HEK293 (cell line): ENCODE data around the gene TLE4.

ENCODE experiments used
- CTCF ChIP-seq: fragments of 450-650 bp; formaldehyde crosslinking; IDR thresholded peaks from 2 replicates; pipeline ENCODE4 v1.5.1; 2016; ENCODE audit warnings: missing biosample characterization, missing genetic modification characterization
- EGR2 ChIP-seq: fragments of 450-650 bp; formaldehyde crosslinking; IDR thresholded peaks from 2 replicates; pipeline ENCODE4 v1.5.1; 2016; ENCODE audit warnings: low read depth, missing biosample characterization, missing genetic modification characterization
- FEZF1 ChIP-seq: fragments of 450-650 bp; formaldehyde crosslinking; IDR thresholded peaks from 2 replicates; pipeline ENCODE4 v1.5.1; 2016; ENCODE audit warnings: missing biosample characterization, missing genetic modification characterization
- HOXD13 ChIP-seq: sonication (generic); formaldehyde crosslinking; IDR thresholded peaks from 2 replicates; pipeline ENCODE4 v1.8.0; 2022; ENCODE audit warnings: missing genetic modification reagents, borderline replicate concordance
- PBX3 ChIP-seq: sonication (generic); formaldehyde crosslinking; IDR thresholded peaks from 2 replicates; pipeline ENCODE4 v1.8.1; 2022; ENCODE audit warnings: mild to moderate bottlenecking, moderate library complexity, missing genetic modification reagents
- PRDM2 ChIP-seq: fragments of 450-650 bp; formaldehyde crosslinking; IDR thresholded peaks from 2 replicates; pipeline ENCODE4 v1.5.1; 2016; ENCODE audit warnings: missing biosample characterization, missing genetic modification characterization, borderline replicate concordance
- ZBTB7A ChIP-seq: fragments of 450-650 bp; formaldehyde crosslinking; IDR thresholded peaks from 2 replicates; pipeline ENCODE4 v1.5.1; 2016; ENCODE audit warnings: low read depth, missing biosample characterization, missing genetic modification characterization
- ZNF121 ChIP-seq: fragments of 450-650 bp; formaldehyde crosslinking; IDR thresholded peaks from 2 replicates; pipeline ENCODE4 v1.5.1; 2016; ENCODE audit warnings: missing biosample characterization, missing genetic modification characterization
- ZNF24 ChIP-seq: fragments of 450-650 bp; formaldehyde crosslinking; IDR thresholded peaks from 2 replicates; pipeline ENCODE4 v1.5.1; 2016; ENCODE audit warnings: missing biosample characterization, missing genetic modification characterization
- ZNF555 ChIP-seq: fragments of 450-650 bp; formaldehyde crosslinking; conservative IDR thresholded peaks from 2 replicates; pipeline ENCODE4 v1.5.1; 2017; ENCODE audit warnings: missing biosample characterization, mild to moderate bottlenecking, missing genetic modification characterization, inconsistent platforms
- ZNF645 ChIP-seq: fragments of 450-650 bp; formaldehyde crosslinking; IDR thresholded peaks from 2 replicates; pipeline ENCODE4; 2016; ENCODE audit warnings: missing biosample characterization, missing genetic modification characterization

- no peak for TF ChIP-seq ZNF121 (tag by site-specific recombination)
- no peak for TF ChIP-seq PRDM2 (tag by site-specific recombination)
- TF ChIP-seq CTCF (tag by site-specific recombination): no peak
- TF ChIP-seq HOXD13 (CRISPR knock-in tag): no peak
- TF ChIP-seq EGR2 (tag by site-specific recombination): no peak
- no peak for TF ChIP-seq PBX3 (CRISPR knock-in tag)
- TF ChIP-seq ZNF24: no peak
- no peak for TF ChIP-seq ZBTB7A
- no peak for TF ChIP-seq ZNF645
- no peak for TF ChIP-seq FEZF1 (tag by site-specific recombination)
- no peak for TF ChIP-seq ZNF555 (tag by site-specific recombination)
Measured at GRCh38 chr9:79689576-79689975, 117.8 kb downstream of the TLE4 start.
